NCI-H187 (cell line): Measurements from ENCODE around the gene VDR.

Source experiments
- DNase-seq, 2 experiments: peaks; one replicate each; lab custom pipeline; 2025; lab: John Stamatoyannopoulos, UW

VDR gene

GRCh38 chr12:47892819-47893218, 12.0 kb downstream of the VDR start:
- DNase-seq = no peak

- no peak for DNase-seq
Measured at GRCh38 chr12:47891356-47891755, 13.4 kb downstream of the VDR start.

GRCh38 chr12:47889040-47889439, 15.8 kb downstream of the VDR start:
- DNase-seq = no peak

- DNase-seq = no peak
Measured at GRCh38 chr12:47888153-47888819, 16.5 kb downstream of the VDR start.

GRCh38 chr12:47887529-47887928, 17.3 kb downstream of the VDR start:
- no peak for DNase-seq

GRCh38 chr12:47886510-47887240, 18.1 kb downstream of the VDR start:
- no peak for DNase-seq

- DNase-seq = no peak
Measured at GRCh38 chr12:47885566-47885965, 19.2 kb downstream of the VDR start.

GRCh38 chr12:47885012-47885501, 19.7 kb downstream of the VDR start:
- DNase-seq = no peak

GRCh38 chr12:47884501-47884900, 20.3 kb downstream of the VDR start:
- no peak for DNase-seq

GRCh38 chr12:47883663-47884195, 21.1 kb downstream of the VDR start:
- DNase-seq = no peak

GRCh38 chr12:47882781-47883546, 21.8 kb downstream of the VDR start:
- peak in 1 of 2 experiments; percentile 19 for DNase-seq

GRCh38 chr12:47881826-47882427, 22.9 kb downstream of the VDR start:
- no peak for DNase-seq

GRCh38 chr12:47881051-47881450, 23.7 kb downstream of the VDR start:
- DNase-seq = no peak

GRCh38 chr12:47878918-47879481, 25.8 kb downstream of the VDR start:
- DNase-seq = no peak

- DNase-seq = no peak
Measured at GRCh38 chr12:47878293-47878917, 26.4 kb downstream of the VDR start.

GRCh38 chr12:47877081-47877480, 27.7 kb downstream of the VDR start:
- no peak for DNase-seq

- no peak for DNase-seq
Measured at GRCh38 chr12:47876440-47876960, 28.3 kb downstream of the VDR start.

- no peak for DNase-seq
Measured at GRCh38 chr12:47875746-47876439, 28.9 kb downstream of the VDR start.

GRCh38 chr12:47874316-47874715, 30.5 kb downstream of the VDR start:
- no peak for DNase-seq

- DNase-seq = no peak
Measured at GRCh38 chr12:47870175-47870781, 34.5 kb downstream of the VDR start.
